ENCODE data around the gene CNIH3. TPM values are rescaled to one million over a fixed set of nuclear protein-coding genes. Genes with fewer than 3 reads are reported as not detected.

The CNIH3 gene
- total RNA-seq, 1 donor from 2014 or later, result 2.5 TPM

GRCh38 chr1:224694969-224695368 is 78.9 kb downstream of the CNIH3 start:
- peaks cover 4% of the 10 kb centered on the region for H3K27me3 Mint-ChIP-seq (ENCODE audit: insufficient read depth, low read depth)
- Histone ChIP-seq H3K79me2 (ENCODE audit: low read depth) (no peaks in the 10 kb centered on the region), H2AFZ (replicated peaks) (no peak overlapping the region), H3K9ac (no peak overlapping the region), H3K4me1 (peaks cover 6% of the 10 kb centered on the region), H3K4me3 (no peak overlapping the region), H3K4me2 (no peak overlapping the region), H3K36me3 (no peaks in the 10 kb centered on the region), H4K20me1 (ENCODE audit: low read depth) (no peaks in the 10 kb centered on the region), H3K9me3 (ENCODE audit: low read depth) (no peaks in the 10 kb centered on the region), H3K27me3 (no peaks in the 10 kb centered on the region), H3K27ac (no peak overlapping the region), H3F3A (ENCODE audit: low read depth) (no peaks in the 10 kb centered on the region)
- H3K27ac Mint-ChIP-seq, result no peak overlapping the region
- H3K9me3 Mint-ChIP-seq, result no peaks in the 10 kb centered on the region
- TF ChIP-seq EZH2phosphoT487 (IDR thresholded peaks at IDR 0.05) (no peak), EZH2 (IDR thresholded peaks at IDR 0.05) (no peak), CTCF (IDR thresholded peaks at IDR 0.05) (no peak)
- no peaks in the 10 kb centered on the region for H3K36me3 Mint-ChIP-seq
- no peak overlapping the region for H3K4me3 Mint-ChIP-seq
- DNase-seq (ENCODE audit: low spot score), result no peak
- peaks cover 3% of the 10 kb centered on the region for H3K4me1 Mint-ChIP-seq

GRCh38 chr1:224696021-224696420 is 79.9 kb downstream of the CNIH3 start:
- Mint-ChIP-seq H3K27me3 (ENCODE audit: insufficient read depth, low read depth) (peaks cover 4% of the 10 kb centered on the region), H3K27ac (no peak overlapping the region), H3K4me1 (peaks cover 3% of the 10 kb centered on the region), H3K9me3 (no peaks in the 10 kb centered on the region), H3K36me3 (no peaks in the 10 kb centered on the region), H3K4me3 (no peak overlapping the region)
- no peaks in the 10 kb centered on the region for H3K27me3 ChIP-seq
- no peaks in the 10 kb centered on the region for H3K79me2 ChIP-seq (ENCODE audit: low read depth)
- H3K4me1 ChIP-seq, result peaks cover 6% of the 10 kb centered on the region
- no peak for TF ChIP-seq EZH2phosphoT487 (IDR thresholded peaks at IDR 0.05)
- TF ChIP-seq EZH2 (IDR thresholded peaks at IDR 0.05), result no peak
- TF ChIP-seq CTCF (IDR thresholded peaks at IDR 0.05), result no peak
- H2AFZ ChIP-seq (replicated peaks), result no peak overlapping the region
- no peak overlapping the region for H3K4me2 ChIP-seq
- no peak for DNase-seq (ENCODE audit: low spot score)
- H3K27ac ChIP-seq, result no peak overlapping the region
- no peak overlapping the region for H3K9ac ChIP-seq
- H3F3A ChIP-seq (ENCODE audit: low read depth), result no peaks in the 10 kb centered on the region
- H3K9me3 ChIP-seq (ENCODE audit: low read depth), result no peaks in the 10 kb centered on the region
- no peaks in the 10 kb centered on the region for H3K36me3 ChIP-seq
- no peak overlapping the region for H3K4me3 ChIP-seq
- no peaks in the 10 kb centered on the region for H4K20me1 ChIP-seq (ENCODE audit: low read depth)

GRCh38 chr1:224696891-224697765 is 81.0 kb downstream of the CNIH3 start:
- Histone ChIP-seq H4K20me1 (ENCODE audit: low read depth) (no peaks in the 10 kb centered on the region), H3K4me1 (peaks cover 6% of the 10 kb centered on the region), H3K4me2 (no peak overlapping the region), H3K9me3 (ENCODE audit: low read depth) (no peaks in the 10 kb centered on the region), H3F3A (ENCODE audit: low read depth) (no peaks in the 10 kb centered on the region), H3K36me3 (no peaks in the 10 kb centered on the region), H3K79me2 (ENCODE audit: low read depth) (no peaks in the 10 kb centered on the region), H3K9ac (no peak overlapping the region), H3K27me3 (no peaks in the 10 kb centered on the region), H2AFZ (replicated peaks) (no peak overlapping the region), H3K27ac (no peak overlapping the region), H3K4me3 (no peak overlapping the region)
- Mint-ChIP-seq H3K9me3 (no peaks in the 10 kb centered on the region), H3K4me1 (peaks cover 3% of the 10 kb centered on the region), H3K27me3 (ENCODE audit: insufficient read depth, low read depth) (peaks cover 4% of the 10 kb centered on the region), H3K36me3 (no peaks in the 10 kb centered on the region), H3K27ac (no peak overlapping the region), H3K4me3 (no peak overlapping the region)
- no peak for DNase-seq (ENCODE audit: low spot score)
- no peak for TF ChIP-seq EZH2phosphoT487 (IDR thresholded peaks at IDR 0.05)
- no peak for TF ChIP-seq EZH2 (IDR thresholded peaks at IDR 0.05)
- TF ChIP-seq CTCF (IDR thresholded peaks at IDR 0.05), result no peak
